SK-N-SH (cell line): ENCODE data around the gene PERM1.
"Not testable (repeated sequence)": the region's sequence is repeated elsewhere in the genome, so short reads cannot be mapped to it uniquely, and the experiment has no call there.

Experiments
- EP300 ChIP-seq, 2 experiments: IDR thresholded peaks; 2 replicates each; pipeline versions ENCODE4 v1.4.0 to v1.6.1; 2012; ENCODE audit warnings: borderline replicate concordance in 1 of 2, low read depth in 1 of 2, low read length in 1 of 2
- EZH2phosphoT487 ChIP-seq: fragments of 200-600 bp; sonication (generic); IDR thresholded peaks from 2 replicates; pipeline ENCODE4 v1.6.1; 2017; ENCODE audit warnings: low read depth, mixed run types, mild to moderate bottlenecking, antibody characterized with exemption, moderate library complexity, borderline replicate concordance
- FOXM1 ChIP-seq: IDR thresholded peaks from 2 replicates; pipeline ENCODE4 v1.4.0; 2012; ENCODE audit warnings: low read depth, mild to moderate bottlenecking
- GABPA ChIP-seq: IDR thresholded peaks from 2 replicates; pipeline ENCODE4 v1.4.0; 2012; ENCODE audit warnings: low read depth, mild to moderate bottlenecking
- GATA2 ChIP-seq: sonication (generic); formaldehyde crosslinking; IDR thresholded peaks from 2 replicates; pipeline ENCODE4 v1.5.0; 2020; ENCODE audit warnings: mild to moderate bottlenecking, missing genetic modification reagents
- POLR2AphosphoS5 ChIP-seq: IDR thresholded peaks from 2 replicates; pipeline ENCODE4 v1.6.1; 2012; ENCODE audit warnings: low read depth, low read length
- RAD21 ChIP-seq: IDR thresholded peaks from 2 replicates; pipeline ENCODE4 v1.6.1; 2012; ENCODE audit warnings: mild to moderate bottlenecking, low read length
- SIN3A ChIP-seq: IDR thresholded peaks from 2 replicates; pipeline ENCODE4 v1.6.1; 2012; ENCODE audit warnings: low read depth, mild to moderate bottlenecking, low read length, moderate library complexity, borderline replicate concordance
- TAF1 ChIP-seq: IDR thresholded peaks from 2 replicates; pipeline ENCODE4 v1.6.1; 2012; ENCODE audit warnings: low read depth, mild to moderate bottlenecking, low read length, moderate library complexity, borderline replicate concordance

DNA sequence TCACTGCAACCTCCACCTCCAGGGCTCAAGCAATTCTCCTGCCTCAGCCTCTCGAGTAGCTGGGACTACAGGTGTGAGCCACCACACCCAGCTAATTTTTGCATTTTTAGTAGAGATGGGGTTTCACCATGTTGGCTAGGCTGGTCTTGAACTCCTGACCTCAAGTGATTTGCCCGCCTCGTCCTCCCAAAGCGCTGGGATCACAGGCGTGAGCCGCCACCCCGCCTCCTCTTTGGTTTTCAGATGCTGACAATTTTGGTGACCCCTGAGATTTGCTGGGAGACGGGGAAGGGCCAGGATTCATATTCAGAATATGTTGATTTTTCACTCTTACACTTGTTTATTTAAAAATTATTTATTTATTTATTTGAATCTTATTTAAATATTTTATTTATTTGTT is 28.2 kb upstream of the PERM1 start:
- TF ChIP-seq POLR2AphosphoS5; SIN3A; EZH2phosphoT487; GABPA; EP300 (IDR thresholded peaks at IDR 0.05; ENCODE audit: borderline replicate concordance in 1 of 2, low read depth in 1 of 2, low read length in 1 of 2); TAF1; GATA2 (CRISPR knock-in tag); RAD21; FOXM1: not testable (repeated sequence)
